Stimulated activated CD8-positive, alpha-beta memory T cell treated with anti-CD3 and anti-CD28 coated beads, Interleukin-2, amount 100 ng/mL, for 1 hour (primary cell): ENCODE data around the gene CELSR2.
A peak's percentile ranks its signal among the peaks of the same experiment; 100 is the strongest.
"Not testable (repeated sequence)": the region's sequence is repeated elsewhere in the genome, so short reads cannot be mapped to it uniquely, and the experiment has no call there.

Experiments used
- DNase-seq, 2 donors: peaks; one replicate each; pipeline ENCODE4 v3.0.0-alpha.2; 2020; ENCODE audit warnings: low read depth in 2 of 2

CELSR2 gene

GRCh38 chr1:109279615-109280278 lies 30.4 kb downstream of the CELSR2 start:
- no peak for DNase-seq

DNA sequence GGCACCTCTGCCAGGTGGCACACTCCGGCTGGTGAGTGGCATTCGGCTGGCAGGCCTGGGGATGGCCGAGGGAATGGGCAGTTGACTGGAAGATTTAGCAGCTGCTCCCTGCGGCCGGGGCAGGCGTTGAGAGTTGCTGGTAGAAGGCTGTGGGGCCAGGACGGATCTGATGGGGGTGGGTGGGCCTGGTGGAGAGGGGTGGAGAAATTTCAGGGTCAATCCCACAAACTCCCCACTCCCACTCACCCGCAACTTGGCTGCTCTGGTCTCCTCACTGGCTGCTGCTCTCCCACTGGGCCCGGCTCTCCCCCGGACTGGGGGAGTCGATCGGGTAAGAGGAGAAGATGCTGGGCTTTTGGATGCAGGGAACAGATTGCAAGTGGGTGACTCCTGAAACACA lies 31.5 kb downstream of the CELSR2 start:
- no peak for DNase-seq

- DNase-seq, result no peak
These were observed 32.5 kb downstream of the CELSR2 start for GRCh38 chr1:109281680-109282496.

DNA sequence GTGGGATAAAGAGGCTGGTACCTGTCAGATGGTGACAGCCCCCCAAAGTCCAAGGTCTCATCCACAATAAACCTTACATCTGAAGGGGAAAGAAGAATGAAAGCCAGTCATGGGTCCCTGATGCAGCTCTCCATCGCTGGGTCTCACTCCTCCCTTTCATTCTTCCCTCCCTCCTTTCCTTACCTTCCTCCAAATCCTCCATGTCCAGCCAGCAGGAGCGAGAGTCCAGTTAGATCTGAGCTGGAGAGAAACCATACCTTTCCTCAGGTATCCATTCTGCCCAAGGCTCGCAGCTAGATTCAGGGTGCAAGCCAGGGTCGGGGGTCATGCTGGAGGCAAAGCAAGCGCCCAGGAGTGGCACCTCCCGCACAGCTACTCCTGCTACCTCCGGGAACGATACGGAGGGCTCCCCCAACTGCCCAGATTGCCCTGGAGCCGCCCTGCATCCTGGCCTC lies 33.2 kb downstream of the CELSR2 start:
- DNase-seq, result no peak

DNA sequence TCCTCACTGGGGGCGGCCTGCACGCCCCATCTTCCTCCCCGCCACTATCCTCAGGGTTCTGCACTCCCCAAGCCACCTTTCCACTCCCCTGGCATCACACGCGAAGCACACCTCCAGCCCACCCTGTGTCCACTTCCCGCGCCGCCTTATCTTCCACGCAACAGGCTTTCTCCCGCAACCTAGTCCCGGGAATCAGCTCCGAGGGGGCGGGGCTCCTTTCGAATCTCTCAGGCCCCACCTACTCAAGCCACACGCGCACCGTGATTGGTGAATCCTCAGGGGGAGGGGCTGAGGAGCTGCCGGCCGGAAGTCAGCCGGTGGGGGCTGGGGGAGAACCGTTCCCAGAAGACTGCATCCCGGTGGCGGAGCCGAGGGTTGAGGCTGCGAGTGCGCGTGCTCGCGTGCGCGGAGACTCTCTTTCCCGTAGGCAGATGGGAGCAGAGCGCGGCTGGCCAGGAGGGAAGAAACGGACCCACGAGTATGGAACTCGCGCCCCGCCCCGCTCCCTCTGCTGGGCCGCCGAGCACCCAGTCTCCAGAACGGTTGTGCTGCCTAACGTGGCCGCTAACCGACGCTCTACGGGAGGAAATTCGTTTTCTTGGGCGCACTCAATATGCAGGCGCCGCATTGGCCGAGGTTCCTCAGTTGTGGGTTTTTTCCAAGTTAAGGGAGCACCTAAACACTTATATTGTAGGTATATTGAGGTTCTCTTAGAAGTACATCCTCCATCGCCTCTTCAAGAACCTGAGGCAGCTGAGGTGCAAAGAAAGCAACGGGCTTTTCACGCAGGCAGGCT lies 33.8 kb downstream of the CELSR2 start, which contains the start of gene PSRC1:
Gene PSRC1 (minus strand): TSS at position 194 of the 796 bp plus-strand sequence.
- peak; percentile 75 to 84 for DNase-seq

DNA sequence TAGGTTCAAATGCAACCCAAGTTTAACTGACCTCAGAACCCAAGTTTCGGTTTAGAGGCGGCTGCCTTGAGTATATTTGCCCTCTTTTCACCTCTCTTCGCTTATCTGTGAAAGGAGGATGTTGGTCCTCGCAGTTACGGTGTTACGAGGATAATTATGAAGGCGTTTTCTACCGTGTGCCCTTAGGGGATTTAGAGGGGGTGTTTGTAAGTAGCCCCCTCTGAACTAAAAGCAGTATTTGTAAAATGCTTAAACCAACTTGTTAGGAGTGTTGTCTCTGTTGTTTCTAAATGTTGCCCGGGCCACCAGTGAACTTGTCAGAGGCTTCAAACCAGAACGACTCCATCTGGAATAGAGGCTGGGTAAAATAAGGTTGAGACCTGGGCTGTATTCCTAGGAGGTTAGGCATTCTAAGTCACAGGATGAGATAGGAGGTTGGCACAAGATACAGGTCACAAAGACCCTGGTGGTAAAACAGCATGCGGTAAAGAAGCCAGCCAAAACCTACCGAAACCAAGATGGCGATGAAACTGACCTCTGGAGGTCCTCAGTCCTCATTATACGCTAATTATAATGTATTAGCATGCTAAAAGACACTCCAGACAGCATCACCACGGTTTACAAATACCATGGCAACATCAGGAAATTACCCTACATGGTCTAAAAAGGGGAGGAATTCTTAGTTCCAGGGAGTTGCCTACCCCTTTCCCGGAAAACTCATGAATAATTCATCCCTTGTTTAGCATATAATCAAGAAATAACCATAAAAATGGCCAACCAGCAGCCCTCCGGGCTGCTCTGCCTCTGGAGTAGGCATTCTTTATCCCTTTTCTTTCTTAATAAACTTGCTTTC lies 34.6 kb downstream of the CELSR2 start:
- no peak for DNase-seq

DNA sequence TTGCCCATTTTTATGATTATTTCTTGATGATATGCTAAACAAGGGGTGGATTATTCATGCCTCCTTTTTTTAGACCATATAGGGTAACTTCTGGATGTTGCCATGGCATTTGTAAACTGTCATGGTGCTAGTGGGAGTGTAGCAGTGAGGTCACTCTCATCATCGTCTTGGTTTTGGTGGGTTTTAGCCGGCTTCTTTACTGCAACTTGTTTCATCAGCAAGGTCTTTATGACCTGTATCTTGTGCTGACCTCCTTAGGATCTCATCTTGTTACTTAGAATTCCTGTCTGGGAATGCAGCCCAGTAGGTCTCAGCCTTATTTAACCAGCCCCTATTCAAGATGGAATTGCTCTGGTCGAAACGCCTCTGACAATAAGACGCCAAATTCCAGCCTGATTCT lies 37.4 kb downstream of the CELSR2 start:
- DNase-seq, result not testable (repeated sequence)

GRCh38 chr1:109290137-109290536 lies 40.8 kb downstream of the CELSR2 start:
- no peak for DNase-seq

- DNase-seq, result no peak
These were observed 41.7 kb downstream of the CELSR2 start for GRCh38 chr1:109290998-109291397.

GRCh38 chr1:109292364-109292763 lies 43.0 kb downstream of the CELSR2 start:
- DNase-seq, result no peak

GRCh38 chr1:109293026-109293425 lies 43.7 kb downstream of the CELSR2 start:
- DNase-seq, result no peak

DNA sequence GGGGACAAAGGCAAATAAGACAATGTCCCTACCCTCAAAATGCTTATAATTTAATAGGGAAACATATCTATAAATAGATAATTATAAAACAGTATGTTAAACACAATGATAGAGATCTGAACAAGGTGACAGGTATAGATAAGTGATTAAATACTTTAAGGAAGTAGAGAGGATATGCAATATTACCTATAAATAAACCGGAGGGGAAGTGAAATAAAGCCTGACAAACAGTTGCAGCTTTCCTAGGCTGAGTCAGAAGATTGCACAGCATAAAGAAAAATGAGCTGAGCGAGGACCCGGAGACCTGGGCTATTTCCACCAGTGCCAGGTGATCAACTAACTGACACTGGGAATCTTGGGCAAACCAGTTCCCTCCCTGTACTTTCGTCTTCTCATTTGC lies 45.1 kb downstream of the CELSR2 start:
- no peak for DNase-seq

GRCh38 chr1:109295712-109296415 lies 46.5 kb downstream of the CELSR2 start:
- DNase-seq, result no peak

- DNase-seq, result no peak
These were observed 47.4 kb downstream of the CELSR2 start for GRCh38 chr1:109296782-109297181.

- no peak for DNase-seq
These were observed 49.6 kb downstream of the CELSR2 start for GRCh38 chr1:109298666-109299557.

DNA sequence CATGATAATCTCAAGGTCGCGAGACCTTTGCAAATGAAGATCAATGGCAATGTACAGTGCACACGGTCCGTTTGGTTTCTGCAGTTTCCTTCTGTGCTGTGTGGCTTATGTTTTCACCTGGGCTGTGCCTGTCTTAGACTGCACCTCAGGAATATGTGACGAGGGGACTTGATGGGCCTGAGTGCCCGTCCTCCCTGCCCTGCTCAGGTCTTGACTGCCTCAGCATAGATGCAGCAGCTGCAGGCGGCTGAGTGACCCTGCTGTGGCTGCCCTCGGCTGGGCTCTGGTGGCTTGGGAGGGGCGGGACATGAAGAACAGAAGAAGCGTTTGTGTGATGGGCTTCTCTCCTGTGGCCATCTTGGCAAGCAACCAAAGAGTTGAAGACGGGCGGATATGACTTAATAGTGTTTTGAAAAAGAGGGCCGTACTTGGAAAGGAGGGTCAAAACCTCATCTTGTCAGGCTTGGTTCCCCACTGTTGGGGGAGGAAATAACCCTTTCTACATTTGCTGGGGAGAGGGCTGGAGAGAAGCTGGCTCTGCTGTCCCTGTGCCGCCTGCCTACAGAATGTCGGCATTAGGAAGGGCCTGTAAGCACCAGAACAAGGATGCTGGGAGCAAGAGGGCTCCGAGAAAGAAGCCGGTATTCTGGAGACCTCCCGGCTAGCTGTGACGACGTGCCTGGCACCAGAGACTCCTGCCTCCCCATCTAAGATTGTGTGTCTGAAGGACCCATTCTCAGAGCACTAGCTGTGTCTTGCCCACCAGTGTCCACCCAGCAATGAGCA lies 50.4 kb downstream of the CELSR2 start:
- no peak for DNase-seq

GRCh38 chr1:109300650-109301151 lies 51.4 kb downstream of the CELSR2 start:
- no peak for DNase-seq

GRCh38 chr1:109301874-109302273 lies 52.5 kb downstream of the CELSR2 start:
- DNase-seq, result no peak
